HG02642 (cell line): Measurements from ENCODE around the gene SLC6A3.
"Not testable (repeated sequence)": the region's sequence is repeated elsewhere in the genome, so short reads cannot be mapped to it uniquely, and the experiment has no call there.

Source experiments
- ATAC-seq: cut with Tn5 transposase; IDR thresholded peaks from one replicate; pipeline ENCODE4 v1.9.1; 2021; ENCODE audit warnings: mild to moderate bottlenecking; ENCODE audit not compliant: unreplicated experiment, poor library complexity

Gene SLC6A3

GRCh38 chr5:1465966-1466471, 20.8 kb upstream of the SLC6A3 start:
- no peak for ATAC-seq

GRCh38 chr5:1465117-1465516, 19.9 kb upstream of the SLC6A3 start:
- ATAC-seq: no peak

DNA sequence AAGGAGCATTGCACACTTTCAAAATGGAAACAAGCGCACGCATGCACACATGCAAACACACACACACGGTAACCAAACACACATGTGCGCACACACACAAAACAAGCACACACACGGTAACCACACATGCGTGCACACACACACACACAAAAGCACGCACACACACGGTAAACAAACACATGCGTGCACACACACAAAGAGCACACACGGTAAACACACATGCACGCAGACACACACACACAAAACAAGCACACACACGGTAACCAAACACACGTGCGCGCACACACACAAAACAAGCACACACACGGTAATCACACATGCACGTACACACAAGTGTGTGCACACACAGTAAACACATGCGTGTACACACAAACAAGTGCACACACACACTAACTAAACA, 19.3 kb upstream of the SLC6A3 start:
- ATAC-seq: no peak

GRCh38 chr5:1464096-1464446, 18.8 kb upstream of the SLC6A3 start:
- no peak for ATAC-seq

- ATAC-seq: no peak
Observed at GRCh38 chr5:1463326-1464095, 18.3 kb upstream of the SLC6A3 start.

DNA sequence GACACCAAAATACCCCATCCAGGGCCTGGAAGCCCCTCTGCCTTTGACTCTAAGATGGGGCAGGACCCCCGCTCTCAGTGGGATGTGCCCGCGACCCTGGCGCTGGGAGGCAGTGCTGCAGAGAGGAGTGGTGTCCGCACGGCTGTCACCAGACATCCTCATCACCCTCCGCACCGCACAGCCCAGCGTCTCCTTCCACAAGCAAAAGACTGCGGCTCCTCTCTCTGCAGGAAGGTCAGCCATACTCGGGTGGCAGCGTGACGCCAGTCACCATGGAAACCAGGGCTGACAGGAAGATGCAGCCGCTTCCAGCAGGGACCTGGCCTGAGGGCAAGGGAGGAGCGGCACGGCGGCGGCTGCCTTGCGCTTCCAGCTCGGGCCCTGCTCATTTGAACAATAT, 17.1 kb upstream of the SLC6A3 start:
- ATAC-seq: no peak

DNA sequence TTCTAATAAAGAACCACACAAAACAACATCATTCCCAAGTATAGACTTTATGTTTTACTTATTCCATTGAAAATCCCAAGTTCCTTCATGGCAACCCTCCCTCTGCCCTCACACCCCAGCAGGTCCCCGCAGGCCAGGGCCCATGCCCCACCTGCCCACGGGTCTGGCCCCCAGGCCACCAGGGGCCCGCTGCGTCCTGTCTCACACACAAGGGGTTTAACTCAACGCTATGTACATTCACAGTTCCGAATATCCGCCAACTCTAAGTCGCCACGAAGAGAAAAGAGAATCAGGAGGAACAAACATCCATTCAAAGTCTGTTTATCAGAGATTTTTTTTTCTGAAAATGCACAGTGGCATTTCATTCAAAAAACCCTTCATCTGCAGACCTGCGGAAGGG, 16.2 kb upstream of the SLC6A3 start:
- no peak for ATAC-seq

GRCh38 chr5:1460054-1460682, 14.9 kb upstream of the SLC6A3 start:
- ATAC-seq: no peak

DNA sequence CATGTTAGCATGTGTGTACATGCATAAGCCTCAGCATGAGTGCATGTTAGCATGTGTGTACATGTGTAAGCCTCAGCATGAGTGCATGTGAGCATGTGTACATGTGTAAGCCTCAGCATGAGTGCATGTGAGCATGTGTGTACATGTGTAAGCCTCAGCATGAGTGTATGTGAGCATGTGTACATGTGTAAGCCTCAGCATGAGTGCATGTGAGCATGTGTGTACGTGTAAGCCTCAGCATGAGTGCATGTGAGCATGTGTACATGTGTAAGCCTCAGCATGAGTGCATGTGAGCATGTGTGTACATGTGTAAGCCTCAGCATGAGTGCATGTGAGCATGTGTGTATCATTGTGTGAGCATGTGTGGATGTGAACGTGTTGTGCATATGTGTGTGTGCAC, 14.2 kb upstream of the SLC6A3 start:
- not testable (repeated sequence) for ATAC-seq

- not testable (repeated sequence) for ATAC-seq
Observed at GRCh38 chr5:1456110-1456881, 11.1 kb upstream of the SLC6A3 start.

- no peak for ATAC-seq
Observed at GRCh38 chr5:1453613-1454012, 8.4 kb upstream of the SLC6A3 start.

- ATAC-seq: no peak
Observed at GRCh38 chr5:1449081-1449630, 3.9 kb upstream of the SLC6A3 start.

DNA sequence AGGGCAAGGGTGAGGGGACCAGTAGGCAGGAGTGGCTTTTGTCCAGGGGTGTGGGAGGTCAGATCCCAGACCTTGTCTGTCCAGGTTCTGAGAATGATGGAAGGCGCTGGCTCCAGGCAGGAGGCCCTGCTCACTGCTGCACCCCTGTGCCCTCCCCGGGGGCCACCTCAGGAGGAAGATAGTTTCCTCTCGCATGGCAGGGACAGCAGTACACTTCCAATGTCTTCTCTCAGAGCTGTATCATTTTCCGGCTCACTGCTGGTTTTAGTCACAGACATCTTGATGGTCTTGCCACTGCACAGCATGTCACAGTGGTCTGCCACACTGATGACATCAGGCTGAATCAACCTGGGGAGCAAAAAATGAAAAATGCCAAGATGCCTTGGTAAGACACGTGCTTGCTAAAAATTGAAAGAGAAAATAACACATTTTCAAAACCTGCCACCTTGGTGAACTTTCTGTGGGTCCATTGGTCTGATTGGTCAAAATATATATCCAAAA, 3.3 kb upstream of the SLC6A3 start:
- no peak for ATAC-seq

- ATAC-seq: no peak
Observed at GRCh38 chr5:1447671-1448361, 2.6 kb upstream of the SLC6A3 start.

- ATAC-seq: no peak
Observed at GRCh38 chr5:1446602-1447343, 1.5 kb upstream of the SLC6A3 start.

GRCh38 chr5:1445689-1446601, 705 bp upstream of the SLC6A3 start:
- no peak for ATAC-seq

GRCh38 chr5:1444361-1445189, 665 bp downstream of the SLC6A3 start:
- ATAC-seq: no peak

- no peak for ATAC-seq
Observed at GRCh38 chr5:1443991-1444360, 1.3 kb downstream of the SLC6A3 start.
